Hematopoietic multipotent progenitor cell treated with erythropoietin and hydrocortisone succinate and interleukin-3 and kit ligand, for 17 days (in vitro differentiated cells): ENCODE data around the gene BOLA1.
"Not testable (repeated sequence)": the region's sequence is repeated elsewhere in the genome, so short reads cannot be mapped to it uniquely, and the experiment has no call there.

Experiments
- DNase-seq: peaks from one replicate; pipeline ENCODE4 v3.0.0-alpha.2; 2015; ENCODE audit warnings: low spot score

The BOLA1 gene, protein sequence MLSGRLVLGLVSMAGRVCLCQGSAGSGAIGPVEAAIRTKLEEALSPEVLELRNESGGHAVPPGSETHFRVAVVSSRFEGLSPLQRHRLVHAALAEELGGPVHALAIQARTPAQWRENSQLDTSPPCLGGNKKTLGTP

DNA sequence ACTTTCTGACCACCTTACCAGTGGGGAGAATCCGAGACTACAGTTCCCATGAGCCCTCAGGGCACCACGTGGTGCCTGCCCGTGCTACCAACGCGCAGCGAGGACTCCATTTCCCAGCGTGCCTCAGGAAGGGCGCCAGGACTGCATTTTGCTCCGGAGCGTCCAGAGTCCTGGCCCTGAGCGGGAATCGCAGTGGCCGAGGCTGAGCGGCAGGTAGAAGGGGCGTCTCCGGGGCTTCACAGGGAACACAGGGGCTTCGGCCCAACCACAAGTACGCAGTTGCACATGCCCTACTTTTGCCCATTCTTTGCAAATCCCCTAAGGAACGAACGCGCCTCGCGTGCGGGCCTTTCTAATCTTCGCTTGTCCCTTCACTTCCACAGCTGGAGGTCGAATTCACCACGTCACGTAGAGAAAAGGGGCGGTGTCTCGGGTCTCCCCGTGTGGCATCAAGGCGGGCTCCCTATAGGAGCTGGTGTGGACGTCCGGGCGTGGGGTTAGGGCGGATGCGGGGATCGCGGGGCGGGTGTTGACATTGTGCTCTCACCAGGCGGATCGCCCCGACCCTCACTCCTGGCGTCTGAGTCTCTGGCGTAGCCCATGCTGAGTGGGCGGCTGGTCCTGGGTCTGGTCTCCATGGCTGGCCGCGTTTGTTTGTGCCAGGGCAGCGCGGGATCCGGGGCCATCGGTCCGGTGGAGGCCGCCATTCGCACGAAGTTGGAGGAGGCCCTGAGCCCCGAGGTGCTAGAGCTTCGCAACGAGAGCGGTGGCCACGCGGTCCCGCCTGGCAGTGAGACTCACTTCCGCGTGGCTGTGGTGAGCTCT, at the start of gene BOLA1:
Gene BOLA1, plus strand, starts transcription at position 109 of the 825 bp plus-strand sequence. Its CDS starts 492 bp downstream, at position 601.
- peak; percentile 83 for DNase-seq

DNA sequence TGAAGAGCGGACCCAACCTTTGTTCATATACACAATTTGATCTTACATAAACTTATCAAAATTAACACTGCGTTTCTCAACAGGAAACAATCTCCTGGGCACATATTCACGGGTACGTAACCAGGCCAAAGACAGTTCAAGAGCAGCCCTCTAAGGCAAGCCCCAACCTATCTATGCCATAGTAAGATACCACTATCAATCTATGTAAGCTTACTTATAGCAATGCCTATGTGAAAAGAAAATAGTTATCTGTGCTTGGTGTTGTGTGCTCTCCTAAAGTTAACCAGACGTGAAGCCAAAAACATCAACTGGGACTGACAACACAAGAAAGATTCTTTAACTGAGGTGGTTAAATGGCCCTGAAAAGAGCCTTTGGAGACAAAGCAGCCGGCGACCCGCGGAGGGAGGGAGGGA, 49.4 kb upstream of the BOLA1 start:
- peak; percentile 54 for DNase-seq

DNA sequence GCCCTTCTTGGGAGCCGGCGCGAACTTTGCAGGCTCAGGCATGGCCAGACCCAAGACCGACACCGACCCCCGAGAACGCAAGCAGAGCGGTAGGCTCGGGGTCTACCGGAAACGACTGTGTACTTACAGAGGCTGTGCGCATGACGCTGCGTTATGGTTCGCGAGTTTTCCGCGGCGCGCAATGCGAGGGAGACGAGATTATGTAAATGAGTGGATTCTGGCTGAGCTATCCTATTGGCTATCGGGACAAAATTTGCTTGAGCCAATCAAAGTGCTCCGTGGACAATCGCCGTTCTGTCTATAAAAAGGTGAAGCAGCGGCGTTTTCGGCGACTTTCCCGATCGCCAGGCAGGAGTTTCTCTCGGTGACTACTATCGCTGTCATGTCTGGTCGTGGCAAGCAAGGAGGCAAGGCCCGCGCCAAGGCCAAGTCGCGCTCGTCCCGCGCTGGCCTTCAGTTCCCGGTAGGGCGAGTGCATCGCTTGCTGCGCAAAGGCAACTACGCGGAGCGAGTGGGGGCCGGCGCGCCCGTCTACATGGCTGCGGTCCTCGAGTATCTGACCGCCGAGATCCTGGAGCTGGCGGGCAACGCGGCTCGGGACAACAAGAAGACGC, 48.5 kb upstream of the BOLA1 start:
- not testable (repeated sequence) for DNase-seq

DNA sequence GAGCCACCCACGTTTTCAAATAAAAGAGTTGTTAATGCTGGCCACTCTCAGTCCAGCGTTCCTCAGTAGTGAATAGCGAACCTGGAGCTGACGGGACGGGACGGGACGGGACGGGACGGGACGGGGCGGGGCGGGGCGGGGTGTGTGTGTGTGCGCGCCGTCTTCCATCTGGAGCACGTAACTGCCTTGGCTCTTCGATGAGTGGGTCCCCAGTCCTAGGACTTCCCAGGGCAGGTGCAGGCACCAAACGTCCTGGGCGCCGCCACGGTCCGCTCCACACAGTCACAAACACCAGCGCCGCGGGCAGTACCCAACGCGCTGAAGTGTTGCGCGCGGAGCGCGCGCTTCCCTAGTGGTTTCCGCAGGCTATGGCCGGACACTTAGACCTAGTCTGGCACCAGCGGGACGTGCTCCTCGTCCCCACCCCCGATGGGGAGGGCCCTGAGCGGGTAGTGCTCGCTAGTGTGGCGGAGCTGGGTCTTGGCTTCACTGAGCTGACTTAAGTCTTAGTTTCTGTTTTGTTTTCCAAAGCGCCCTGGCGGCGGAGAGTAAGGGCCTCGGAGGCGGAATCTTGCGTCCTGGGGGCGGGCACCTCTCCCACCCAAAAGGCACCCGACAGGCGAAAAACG, 47.7 kb upstream of the BOLA1 start:
- DNase-seq: not testable (repeated sequence)

DNA sequence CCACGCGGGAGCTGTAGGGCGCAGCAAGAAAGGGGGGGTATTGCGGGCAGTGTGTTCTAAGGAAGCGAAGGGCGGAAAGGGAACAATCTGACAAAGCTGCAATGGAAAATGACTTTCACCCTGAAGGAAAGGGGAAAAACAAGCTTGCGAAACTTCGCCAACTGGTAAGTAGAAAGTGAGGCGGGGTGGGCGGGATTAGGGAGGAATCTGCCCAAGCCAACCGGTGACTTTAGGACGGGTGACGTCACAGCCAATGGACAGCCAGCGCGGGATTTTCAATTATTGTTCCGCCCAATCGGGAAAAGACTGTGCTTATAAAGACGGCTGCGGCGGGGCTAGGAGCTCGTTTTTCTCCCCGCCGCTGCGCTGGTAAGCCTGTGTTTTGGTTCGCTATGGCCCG, 47.1 kb upstream of the BOLA1 start:
- not testable (repeated sequence) for DNase-seq

DNA sequence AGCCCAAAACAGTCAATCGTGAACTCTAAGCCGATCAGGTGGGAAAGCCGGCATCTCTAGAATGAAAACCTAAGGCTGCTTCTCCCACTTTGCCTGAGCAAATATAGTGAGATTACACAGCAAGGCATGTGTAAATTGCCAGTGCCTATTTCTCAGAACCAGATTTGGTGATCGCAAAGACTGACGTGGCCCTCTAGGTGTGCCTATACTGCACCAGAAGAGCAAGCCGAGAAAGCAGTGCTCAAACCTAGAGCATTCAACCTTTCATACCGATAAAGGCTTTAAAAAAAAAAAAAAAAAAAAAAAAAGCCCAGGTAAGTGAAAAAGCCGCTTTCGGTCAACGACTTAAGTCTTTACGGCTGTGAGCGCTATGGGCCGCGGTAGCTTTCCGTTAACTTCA, 39.1 kb upstream of the BOLA1 start:
- not testable (repeated sequence) for DNase-seq

DNA sequence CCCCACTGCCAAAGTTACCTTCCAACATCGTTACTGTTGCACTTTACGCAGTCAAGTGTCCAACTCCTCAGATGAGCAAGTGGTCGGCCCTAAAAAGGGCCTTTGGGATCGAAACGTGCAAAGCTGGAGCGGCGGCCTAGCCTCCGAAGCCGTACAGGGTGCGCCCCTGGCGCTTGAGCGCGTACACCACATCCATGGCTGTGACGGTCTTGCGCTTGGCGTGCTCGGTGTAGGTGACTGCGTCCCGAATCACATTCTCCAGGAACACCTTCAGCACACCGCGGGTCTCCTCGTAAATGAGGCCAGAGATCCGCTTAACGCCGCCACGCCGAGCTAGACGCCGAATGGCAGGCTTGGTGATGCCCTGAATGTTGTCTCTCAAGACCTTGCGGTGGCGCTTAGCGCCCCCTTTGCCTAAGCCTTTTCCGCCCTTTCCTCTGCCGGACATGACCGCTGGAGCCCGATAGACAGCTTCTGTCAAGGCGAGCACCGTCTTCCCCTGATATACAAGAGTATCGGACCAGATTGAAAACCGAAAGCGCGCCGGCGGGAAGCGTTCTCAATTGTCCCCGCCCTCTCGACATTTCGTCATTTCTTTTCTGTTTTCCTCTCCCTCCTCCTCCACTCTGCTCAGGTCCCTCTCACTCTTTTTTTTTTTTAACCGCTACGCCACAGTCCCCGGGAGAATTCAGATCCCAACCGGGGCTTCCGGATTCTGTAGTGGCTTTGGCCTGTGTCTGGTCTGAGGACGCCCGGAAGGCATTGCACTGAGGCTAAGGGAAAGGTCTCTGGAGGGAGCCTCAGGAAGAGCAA, 38.5 kb upstream of the BOLA1 start:
- not testable (repeated sequence) for DNase-seq

DNA sequence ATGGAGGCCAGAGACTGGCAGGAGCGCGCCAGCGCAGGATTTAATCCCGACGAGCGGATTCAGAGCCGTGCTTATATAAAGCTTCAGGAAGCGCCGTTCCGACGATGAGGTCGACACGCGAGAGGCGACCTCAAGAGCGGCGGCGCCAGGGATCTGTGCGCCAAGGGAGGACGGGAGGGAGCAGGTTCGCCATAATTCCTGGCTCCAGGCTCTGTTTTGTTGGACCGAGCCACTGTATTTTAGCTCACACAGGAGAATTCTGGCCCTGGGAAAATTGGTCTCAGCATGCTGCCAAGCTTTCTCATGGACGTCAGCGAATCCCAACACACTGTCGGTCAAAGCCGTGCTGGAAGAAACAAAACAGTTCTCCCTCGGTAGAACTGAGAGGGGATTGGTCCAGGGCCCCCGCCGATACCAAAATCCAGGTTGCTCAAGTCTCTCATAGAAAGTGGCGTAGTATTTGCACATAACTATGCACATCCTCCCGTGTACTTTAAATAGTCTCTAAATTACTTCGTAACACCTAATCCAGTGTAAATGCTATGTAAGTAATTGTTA, 37.8 kb upstream of the BOLA1 start:
- not testable (repeated sequence) for DNase-seq

DNA sequence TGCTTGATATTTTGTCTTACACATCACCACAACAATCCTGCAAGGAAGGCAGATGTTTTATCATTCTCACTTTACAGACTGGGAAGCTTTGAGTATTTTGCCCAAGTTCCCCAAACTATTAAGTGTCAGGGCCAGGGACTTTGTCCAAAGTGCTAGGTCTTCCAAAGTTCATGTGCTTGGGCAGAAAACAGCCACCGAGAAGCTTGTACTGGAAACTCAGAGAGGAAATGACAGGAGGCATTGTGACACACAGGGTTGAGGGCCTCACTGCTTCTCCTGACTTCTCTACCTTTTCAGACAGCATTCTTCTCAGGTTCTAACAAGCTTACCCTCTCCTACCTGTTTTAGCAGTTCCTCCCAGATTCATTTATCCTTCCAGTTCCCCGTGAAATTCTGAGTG, 32.5 kb upstream of the BOLA1 start:
- not testable (repeated sequence) for DNase-seq

DNA sequence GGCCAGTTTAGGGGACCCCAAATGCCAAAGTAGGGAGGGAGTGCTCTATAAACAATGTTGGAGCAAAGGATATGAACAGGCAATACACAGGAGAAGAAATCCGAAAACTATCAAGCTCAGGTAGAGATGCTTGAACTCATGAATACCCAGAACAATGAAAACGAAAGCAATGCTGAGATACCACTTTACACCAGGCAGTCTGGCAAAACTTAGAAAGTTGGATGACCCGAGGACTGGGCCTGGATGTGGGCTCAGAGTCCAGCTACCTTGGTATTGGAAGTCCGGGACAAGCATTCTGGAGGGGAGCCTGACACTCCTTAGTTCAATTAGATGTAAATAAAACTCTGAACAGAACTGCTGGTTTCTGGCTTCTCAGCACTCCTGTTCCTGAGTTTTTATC, 26.3 kb upstream of the BOLA1 start:
- DNase-seq: not testable (repeated sequence)

DNA sequence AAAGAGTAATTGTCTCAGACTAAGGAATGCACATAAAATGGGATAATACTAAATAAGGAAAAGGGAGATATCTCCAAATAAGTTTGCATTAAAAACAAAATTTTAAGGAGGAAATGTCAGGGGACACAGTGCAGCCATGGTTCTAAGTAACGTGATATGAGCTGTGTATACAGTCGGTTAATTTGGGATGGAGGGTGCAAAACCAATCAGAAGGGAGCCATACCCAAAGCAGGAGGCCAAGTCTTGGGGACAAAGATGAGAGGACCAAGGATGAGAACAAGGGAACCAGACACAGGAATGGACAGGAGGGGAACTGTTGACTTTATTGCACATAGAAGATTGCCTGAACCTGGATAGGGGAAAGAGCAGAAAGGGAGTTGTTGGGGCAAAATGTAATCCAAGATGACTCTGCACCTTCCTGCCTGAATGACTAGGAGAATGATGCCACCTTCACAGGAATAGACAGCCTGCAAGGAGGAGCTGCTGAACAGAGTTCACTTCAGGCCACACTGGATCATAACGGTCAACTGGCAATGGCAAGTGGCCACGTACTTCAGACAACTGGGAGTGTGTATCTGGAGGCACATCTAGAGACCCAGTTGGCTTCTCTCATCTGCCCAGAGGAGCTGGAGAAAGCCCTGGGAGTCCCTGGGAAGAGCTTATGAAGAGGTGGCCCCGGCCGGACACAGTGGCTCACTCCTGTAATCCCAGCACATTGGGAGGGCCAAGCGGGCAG, 22.0 kb upstream of the BOLA1 start:
- no peak for DNase-seq

DNA sequence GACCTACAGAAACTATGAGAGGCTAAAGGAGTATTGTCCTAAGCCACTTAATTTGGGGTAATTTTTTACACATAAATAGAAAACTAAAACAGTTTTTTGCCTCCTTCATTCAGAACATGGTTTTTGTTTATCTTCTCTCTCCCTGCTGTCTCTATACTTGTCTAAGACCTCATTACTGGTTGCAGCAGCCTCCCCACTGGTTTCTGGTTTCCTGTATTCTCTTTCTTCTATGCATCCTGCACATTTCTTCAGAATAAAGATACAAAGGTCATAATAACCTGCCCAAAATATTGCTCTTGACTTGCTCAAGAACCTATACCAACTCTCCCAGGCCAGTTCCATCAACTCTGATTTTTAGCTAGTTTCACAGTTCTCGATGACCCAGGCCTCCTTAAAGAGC, 19.8 kb upstream of the BOLA1 start:
- DNase-seq: no peak

DNA sequence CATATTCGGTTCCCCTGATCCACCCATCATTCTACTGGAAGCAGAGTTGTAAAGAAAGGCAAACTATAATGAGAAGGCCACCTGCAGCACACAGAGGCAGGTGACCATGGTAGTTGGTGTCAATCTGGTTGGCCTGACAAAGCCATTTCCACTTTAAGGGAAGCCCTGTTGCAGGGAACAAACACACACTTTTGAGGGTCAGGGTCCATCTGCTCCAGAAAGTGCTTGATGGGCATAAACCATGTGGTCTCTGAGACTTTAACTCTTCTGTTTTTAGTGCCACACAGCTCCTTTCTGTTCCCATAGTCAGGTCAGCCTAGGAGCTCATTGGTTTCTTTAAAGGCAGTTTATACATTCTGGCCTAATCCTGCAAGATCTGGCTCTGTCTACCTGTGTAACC, 17.5 kb upstream of the BOLA1 start:
- DNase-seq: no peak

DNA sequence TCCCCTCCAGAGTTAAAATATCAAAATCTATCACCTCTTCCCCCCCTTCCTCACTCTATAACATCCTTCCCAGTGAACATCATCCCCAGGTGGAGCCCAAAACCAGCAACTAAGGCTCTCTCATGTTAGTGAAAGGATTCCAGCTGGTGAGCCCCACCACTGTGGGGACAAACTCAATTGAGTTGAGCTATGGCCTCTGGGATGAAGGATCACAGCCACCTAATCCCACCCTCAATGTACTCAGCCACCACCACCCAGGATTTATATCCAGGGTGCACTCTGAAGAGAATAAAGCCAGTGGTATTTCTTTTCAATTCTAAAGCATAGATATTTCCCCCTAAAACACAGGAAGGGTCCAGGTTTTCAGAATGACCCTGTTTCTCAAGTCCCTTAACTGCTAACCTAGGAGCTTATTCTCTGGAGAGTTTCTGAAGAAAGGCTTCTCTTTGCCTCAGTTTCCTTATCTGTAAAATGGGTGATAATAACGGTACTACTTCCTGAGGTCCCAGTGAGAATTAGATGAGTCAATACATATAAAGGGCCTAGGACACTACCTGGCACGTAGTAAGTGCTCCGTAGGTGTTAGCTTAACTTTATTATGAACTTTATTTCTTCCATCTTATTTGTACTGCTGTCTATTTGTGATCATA, 15.6 kb upstream of the BOLA1 start:
- no peak for DNase-seq

DNA sequence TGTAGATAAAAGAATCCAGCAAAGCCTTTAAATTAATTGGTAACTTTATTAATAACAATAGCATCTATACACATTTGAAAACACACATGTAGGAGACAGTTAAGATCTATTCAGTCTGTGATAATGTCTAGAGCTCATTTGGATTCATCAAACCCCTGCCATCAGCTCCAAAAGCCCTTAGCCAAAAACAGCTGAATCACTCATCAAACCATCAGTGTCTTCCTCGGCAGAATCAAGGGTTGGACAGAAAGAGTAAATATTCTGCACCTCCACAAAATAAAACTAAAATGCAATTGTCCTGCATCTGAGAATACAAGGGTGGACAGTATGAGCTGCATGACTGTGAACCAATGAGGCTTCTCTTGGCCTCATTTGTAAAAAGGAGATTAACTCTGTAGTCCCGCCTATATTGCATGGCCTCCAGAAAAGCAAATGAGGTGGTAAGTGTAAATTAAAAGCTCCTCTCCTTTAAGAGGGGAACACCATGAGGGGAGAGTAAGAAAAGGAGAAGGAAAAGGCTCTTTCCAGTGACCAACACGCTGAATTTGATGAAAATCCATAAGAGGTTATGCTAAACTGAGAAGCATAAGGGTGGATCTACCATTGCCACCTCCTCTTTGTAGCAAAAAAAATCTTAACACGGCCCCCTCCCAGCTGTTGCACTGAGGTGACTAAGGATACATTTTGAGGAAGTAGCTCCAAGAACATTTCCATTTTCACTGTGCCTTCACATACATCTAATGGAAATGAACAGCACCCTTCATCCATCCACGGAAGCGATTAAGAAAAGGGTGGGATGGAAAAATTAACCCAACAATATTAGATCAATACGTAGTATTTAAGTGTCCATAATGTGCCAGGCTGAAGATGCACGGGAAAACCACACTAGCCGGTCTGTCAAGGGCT, 14.7 kb upstream of the BOLA1 start:
- DNase-seq: peak; percentile 55

DNA sequence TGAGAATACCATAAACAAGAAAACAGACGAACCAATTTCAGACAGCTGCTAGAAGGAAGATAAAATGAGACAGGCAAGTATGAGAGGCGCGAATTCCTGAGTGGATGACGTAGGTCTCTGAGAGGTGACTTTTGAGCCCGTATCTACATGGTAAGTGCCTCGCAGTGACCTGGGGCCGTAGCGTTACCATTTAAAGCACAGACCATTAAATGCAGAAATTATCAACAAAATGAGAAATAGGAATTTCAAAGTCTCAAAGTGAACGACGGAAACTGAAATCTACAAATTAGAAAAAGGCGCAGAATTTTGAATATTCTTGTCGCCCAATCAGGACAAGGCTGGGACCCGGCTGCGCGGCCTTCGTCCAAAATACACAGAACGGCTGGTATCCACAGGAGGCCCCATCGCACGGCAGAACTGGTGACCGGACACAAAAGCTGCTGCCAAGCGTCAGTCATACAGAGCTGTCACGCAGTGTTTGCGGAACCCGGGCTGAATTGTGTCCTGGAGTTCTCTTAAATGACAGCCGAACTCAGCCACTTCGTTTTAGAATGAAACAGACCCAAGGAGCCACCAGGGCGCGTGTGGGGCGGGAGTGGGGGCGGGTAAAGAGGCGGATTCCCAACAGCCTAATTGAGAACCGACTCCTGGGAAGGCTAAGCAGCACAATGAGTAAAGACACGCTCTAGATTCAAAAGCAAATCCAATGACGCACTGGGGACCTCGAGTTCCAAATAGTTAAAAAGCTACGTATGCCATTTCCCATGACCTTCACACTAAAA, 13.8 kb upstream of the BOLA1 start:
- peak; percentile 76 for DNase-seq

DNA sequence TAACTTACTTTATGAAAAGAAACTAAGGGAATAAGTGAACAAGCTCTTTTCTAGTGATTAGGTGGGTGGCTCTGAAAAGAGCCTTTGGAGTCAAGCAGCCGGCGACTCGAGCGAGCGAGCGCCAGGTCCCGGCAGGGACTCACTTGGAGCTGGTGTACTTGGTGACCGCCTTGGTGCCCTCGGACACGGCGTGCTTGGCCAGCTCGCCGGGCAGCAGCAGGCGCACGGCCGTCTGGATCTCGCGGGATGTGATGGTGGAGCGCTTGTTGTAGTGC, 13.3 kb upstream of the BOLA1 start:
- DNase-seq: not testable (repeated sequence)

DNA sequence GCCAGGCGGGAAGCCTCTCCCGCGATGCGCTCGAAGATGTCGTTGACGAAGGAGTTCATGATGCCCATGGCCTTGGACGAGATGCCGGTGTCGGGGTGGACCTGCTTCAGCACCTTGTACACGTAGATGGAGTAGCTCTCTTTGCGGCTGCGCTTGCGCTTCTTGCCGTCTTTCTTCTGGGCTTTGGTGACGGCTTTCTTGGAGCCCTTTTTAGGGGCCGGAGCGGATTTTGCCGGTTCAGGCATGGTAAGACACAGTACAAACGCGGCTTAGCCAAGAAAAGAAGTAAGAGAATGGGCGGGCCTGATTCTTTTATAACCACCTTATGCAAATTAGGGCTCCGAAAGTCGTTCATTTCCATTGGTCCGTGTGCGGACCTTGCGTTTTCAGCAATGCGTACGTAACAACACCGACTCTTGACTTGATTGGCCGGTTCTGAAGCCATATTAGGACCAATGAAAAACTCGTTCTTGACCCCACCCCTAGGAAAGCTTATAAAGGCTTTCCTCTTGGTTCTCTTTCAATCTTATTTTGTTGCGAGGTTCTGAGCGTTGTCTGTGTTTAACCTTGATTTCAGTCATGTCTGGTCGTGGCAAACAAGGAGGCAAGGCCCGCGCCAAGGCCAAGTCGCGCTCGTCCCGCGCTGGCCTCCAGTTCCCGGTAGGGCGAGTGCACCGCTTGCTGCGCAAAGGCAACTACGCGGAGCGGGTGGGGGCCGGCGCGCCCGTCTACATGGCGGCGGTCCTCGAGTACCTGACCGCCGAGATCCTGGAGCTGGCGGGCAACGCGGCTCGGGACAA, 12.8 kb upstream of the BOLA1 start:
- peak; percentile 98 for DNase-seq
